Type B pancreatic cell (in vitro differentiated cells): Measurements from ENCODE around the gene RBM19. TPM values are rescaled to one million over a fixed set of nuclear protein-coding genes. Genes with fewer than 3 reads are reported as not detected.

ENCODE experiments used
- DNase-seq: peaks from one replicate; pipeline ENCODE4 v3.0.0; 2021; ENCODE audit warnings: mixed read lengths; ENCODE audit not compliant: unreplicated experiment; ENCODE audit errors: extremely low spot score
- H3K27ac Mint-ChIP-seq: 2 replicates; pipeline ENCODE4 v1.8.0; 2021; ENCODE audit warnings: mild to moderate bottlenecking, mixed read lengths
- H3K27me3 Mint-ChIP-seq: 2 replicates; pipeline ENCODE4 v1.8.0; 2021; ENCODE audit warnings: mixed read lengths
- H3K36me3 Mint-ChIP-seq: 2 replicates; pipeline ENCODE4 v1.8.0; 2021; ENCODE audit warnings: mixed read lengths
- H3K4me1 Mint-ChIP-seq: one replicate; pipeline ENCODE4 v1.8.0; 2021; ENCODE audit warnings: mixed read lengths; ENCODE audit not compliant: unreplicated experiment
- H3K4me3 Mint-ChIP-seq: 2 replicates; pipeline ENCODE4 v1.8.0; 2021; ENCODE audit warnings: mild to moderate bottlenecking, mixed read lengths
- H3K9me3 Mint-ChIP-seq: 2 replicates; pipeline ENCODE4 v1.8.0; 2021; ENCODE audit warnings: mixed read lengths
- total RNA-seq: library from RNA; stranded (reverse); gene quantifications from 2 replicates; pipeline ENCODE4 v1.2.1, GENCODE V29; 2021; ENCODE audit warnings: low replicate concordance
- TF ChIP-seq, protein P1 (sequence below): fragments of 200-600 bp; sonication (generic); conservative IDR thresholded peaks from 2 replicates; pipeline ENCODE4 v1.5.0; 2021; ENCODE audit warnings: antibody characterized with exemption, mild to moderate bottlenecking

RBM19 gene
- total RNA-seq, 1 donor from 2014 or later = 37.8 TPM

GRCh38 chr12:113887906-113888305, 78.2 kb downstream of the RBM19 start:
- H3K27ac Mint-ChIP-seq = no peak overlapping the region
- no peak for DNase-seq
- peaks cover 19% of the 10 kb centered on the region for H3K4me1 Mint-ChIP-seq
- peaks cover 7% of the 10 kb centered on the region for H3K9me3 Mint-ChIP-seq
- TF ChIP-seq, protein P1, sequence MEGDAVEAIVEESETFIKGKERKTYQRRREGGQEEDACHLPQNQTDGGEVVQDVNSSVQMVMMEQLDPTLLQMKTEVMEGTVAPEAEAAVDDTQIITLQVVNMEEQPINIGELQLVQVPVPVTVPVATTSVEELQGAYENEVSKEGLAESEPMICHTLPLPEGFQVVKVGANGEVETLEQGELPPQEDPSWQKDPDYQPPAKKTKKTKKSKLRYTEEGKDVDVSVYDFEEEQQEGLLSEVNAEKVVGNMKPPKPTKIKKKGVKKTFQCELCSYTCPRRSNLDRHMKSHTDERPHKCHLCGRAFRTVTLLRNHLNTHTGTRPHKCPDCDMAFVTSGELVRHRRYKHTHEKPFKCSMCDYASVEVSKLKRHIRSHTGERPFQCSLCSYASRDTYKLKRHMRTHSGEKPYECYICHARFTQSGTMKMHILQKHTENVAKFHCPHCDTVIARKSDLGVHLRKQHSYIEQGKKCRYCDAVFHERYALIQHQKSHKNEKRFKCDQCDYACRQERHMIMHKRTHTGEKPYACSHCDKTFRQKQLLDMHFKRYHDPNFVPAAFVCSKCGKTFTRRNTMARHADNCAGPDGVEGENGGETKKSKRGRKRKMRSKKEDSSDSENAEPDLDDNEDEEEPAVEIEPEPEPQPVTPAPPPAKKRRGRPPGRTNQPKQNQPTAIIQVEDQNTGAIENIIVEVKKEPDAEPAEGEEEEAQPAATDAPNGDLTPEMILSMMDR = no peak
- H3K4me3 Mint-ChIP-seq = no peak overlapping the region
- H3K27me3 Mint-ChIP-seq = no peaks in the 10 kb centered on the region
- peaks cover 7% of the 10 kb centered on the region for H3K36me3 Mint-ChIP-seq

DNA sequence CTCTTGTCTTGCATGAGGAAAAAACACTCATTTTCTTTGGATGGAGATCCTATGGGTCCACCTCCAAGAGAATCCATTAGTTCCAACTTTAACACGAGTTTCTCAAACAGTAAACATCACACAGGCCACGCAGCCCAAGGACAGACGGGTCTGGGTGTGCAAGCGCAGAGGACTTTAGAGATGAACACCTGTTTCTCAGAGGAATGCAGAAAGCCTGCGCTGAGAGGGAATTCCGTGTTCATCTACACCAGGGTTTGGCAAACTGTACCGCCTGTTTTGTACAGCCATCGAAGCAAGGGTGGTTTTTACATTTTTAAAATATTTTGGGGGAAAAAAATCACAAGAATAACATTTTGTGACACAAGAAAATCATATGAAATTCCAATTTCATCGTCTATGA, 79.4 kb downstream of the RBM19 start:
- no peak overlapping the region for H3K4me3 Mint-ChIP-seq
- peaks cover 10% of the 10 kb centered on the region for H3K36me3 Mint-ChIP-seq
- no peaks in the 10 kb centered on the region for H3K27me3 Mint-ChIP-seq
- peaks cover 7% of the 10 kb centered on the region for H3K9me3 Mint-ChIP-seq
- no peak for DNase-seq
- H3K4me1 Mint-ChIP-seq = peaks cover 25% of the 10 kb centered on the region
- no peak overlapping the region for H3K27ac Mint-ChIP-seq
- TF ChIP-seq, protein P1 = no peak

GRCh38 chr12:113884392-113884791, 81.7 kb downstream of the RBM19 start:
- no peaks in the 10 kb centered on the region for H3K27me3 Mint-ChIP-seq
- H3K36me3 Mint-ChIP-seq = peaks cover 13% of the 10 kb centered on the region
- no peak overlapping the region for H3K27ac Mint-ChIP-seq
- peaks cover 28% of the 10 kb centered on the region for H3K4me1 Mint-ChIP-seq
- TF ChIP-seq, protein P1 = no peak
- H3K9me3 Mint-ChIP-seq = peaks cover 7% of the 10 kb centered on the region
- no peak for DNase-seq
- H3K4me3 Mint-ChIP-seq = no peak overlapping the region

- peaks cover 23% of the 10 kb centered on the region for H3K4me1 Mint-ChIP-seq
- H3K27ac Mint-ChIP-seq = no peak overlapping the region
- TF ChIP-seq, protein P1 = no peak
- no peaks in the 10 kb centered on the region for H3K27me3 Mint-ChIP-seq
- no peak overlapping the region for H3K4me3 Mint-ChIP-seq
- no peak for DNase-seq
- peaks cover 20% of the 10 kb centered on the region for H3K36me3 Mint-ChIP-seq
- peaks cover 7% of the 10 kb centered on the region for H3K9me3 Mint-ChIP-seq
These were observed 83.4 kb downstream of the RBM19 start for GRCh38 chr12:113882690-113883089.

- no peak for DNase-seq
- Mint-ChIP-seq H3K4me1 (peaks cover 23% of the 10 kb centered on the region), H3K9me3 (peaks cover 7% of the 10 kb centered on the region), H3K4me3 (no peak overlapping the region), H3K27ac (no peak overlapping the region), H3K27me3 (no peaks in the 10 kb centered on the region), H3K36me3 (peaks cover 23% of the 10 kb centered on the region)
- TF ChIP-seq, protein P1 = no peak
These were observed 84.8 kb downstream of the RBM19 start for GRCh38 chr12:113880988-113881962.
